ENCODE results near the gene TBC1D8.

TBC1D8 gene

GRCh38 chr2:100969998-100970397, 181.2 kb downstream of the TBC1D8 start:
- DNase-seq, result no peak

- no peak for DNase-seq
Measured at GRCh38 chr2:100968146-100969145, 182.7 kb downstream of the TBC1D8 start.

GRCh38 chr2:100967716-100968115, 183.5 kb downstream of the TBC1D8 start:
- DNase-seq, result no peak

- no peak for DNase-seq
Measured at GRCh38 chr2:100965596-100965995, 185.6 kb downstream of the TBC1D8 start.

- no peak for DNase-seq
Measured at GRCh38 chr2:100964681-100965169, 186.5 kb downstream of the TBC1D8 start.

- no peak for DNase-seq
Measured at GRCh38 chr2:100964222-100964621, 187.0 kb downstream of the TBC1D8 start.

- no peak for DNase-seq
Measured at GRCh38 chr2:100963026-100963375, 188.2 kb downstream of the TBC1D8 start.

GRCh38 chr2:100962366-100963025, 188.7 kb downstream of the TBC1D8 start:
- no peak for DNase-seq

- no peak for DNase-seq
Measured at GRCh38 chr2:100960688-100961087, 190.5 kb downstream of the TBC1D8 start.

GRCh38 chr2:100959225-100959880, 191.8 kb downstream of the TBC1D8 start:
- no peak for DNase-seq

GRCh38 chr2:100957996-100958653, 193.1 kb downstream of the TBC1D8 start:
- no peak for DNase-seq
